ENCODE data around the gene MEAF6. TPM values are rescaled to one million over a fixed set of nuclear protein-coding genes. Genes with fewer than 3 reads are reported as not detected.

Gene MEAF6
- total RNA-seq, 1 experiment from 2014 or later: 51.6 TPM

DNA sequence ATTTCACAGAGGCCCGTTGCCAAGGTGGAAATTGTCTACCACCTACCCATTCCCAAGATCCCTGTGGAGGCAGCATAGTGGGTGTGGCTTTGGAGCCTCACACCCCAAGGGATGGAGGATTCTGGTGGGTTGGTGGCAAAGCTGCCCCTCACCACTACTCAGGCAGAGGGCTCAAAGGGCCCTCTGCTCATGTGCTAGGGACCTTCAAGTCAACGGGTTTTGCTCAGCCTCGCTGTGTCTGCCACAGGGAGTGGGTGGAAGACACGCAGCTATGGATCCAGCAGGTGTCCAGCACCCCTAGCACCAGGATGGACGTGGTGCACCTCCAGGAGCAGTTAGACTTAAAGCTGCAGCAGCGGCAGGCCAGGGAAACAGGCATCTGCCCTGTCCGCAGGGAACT is 44.5 kb upstream of the MEAF6 start:
- Histone ChIP-seq H3K27ac (ENCODE audit: insufficient read length, low read depth, low read length) (no peak overlapping the region), H2BK5ac (ENCODE audit: insufficient read length, low read length) (no peak overlapping the region), H4K91ac (ENCODE audit: insufficient read length, low read depth, low read length) (no peak overlapping the region), H3K79me2 (ENCODE audit: insufficient read depth, low read length) (no peaks in the 10 kb centered on the region), H2AFZ (ENCODE audit: low read length) (no peak overlapping the region), H3K23me2 (ENCODE audit: insufficient read length, low read depth, low read length, poor library complexity, severe bottlenecking) (peaks cover 5% of the 10 kb centered on the region), H3K4me2 (ENCODE audit: insufficient read depth, insufficient read length, low read length) (no peak overlapping the region), H3K9ac (ENCODE audit: extremely low read depth, insufficient read length, low read length) (no peak overlapping the region), H2BK120ac (ENCODE audit: low read depth, low read length, poor library complexity, severe bottlenecking) (no peak overlapping the region), H3K56ac (ENCODE audit: insufficient read length, low read depth, low read length) (no peak overlapping the region), H2AK5ac (ENCODE audit: insufficient read length, low read length) (no peak overlapping the region), H2BK20ac (ENCODE audit: low read depth, low read length, poor library complexity, severe bottlenecking) (no peak overlapping the region), H3K23ac (ENCODE audit: insufficient read length, low read depth, low read length) (no peak overlapping the region), H3K79me1 (ENCODE audit: insufficient read depth, low read depth, low read length, poor library complexity, severe bottlenecking) (no peaks in the 10 kb centered on the region), H3K4me1 (ENCODE audit: insufficient read depth, low read length) (no peaks in the 10 kb centered on the region), H3T11ph (ENCODE audit: low read length) (no peak overlapping the region), H3K27me3 (ENCODE audit: insufficient read depth, low read length) (no peaks in the 10 kb centered on the region), H4K5ac (ENCODE audit: insufficient read length, low read depth, low read length) (no peak overlapping the region), H2BK12ac (ENCODE audit: insufficient read length, low read depth, low read length) (no peak overlapping the region), H3K18ac (ENCODE audit: insufficient read length, low read depth, low read length) (no peak overlapping the region), H3K9me3 (ENCODE audit: control insufficient read depth, low read depth, low read length) (no peaks in the 10 kb centered on the region), H4K20me1 (ENCODE audit: control insufficient read depth, insufficient read depth, insufficient read length) (no peaks in the 10 kb centered on the region), H3K14ac (ENCODE audit: insufficient read depth, low read length) (no peak overlapping the region), H4K8ac (replicated peaks; ENCODE audit: insufficient read length, low read depth, low read length) (no peak overlapping the region), H2BK15ac (ENCODE audit: low read depth, low read length) (no peak overlapping the region), H3K4ac (ENCODE audit: low read depth, low read length) (no peak overlapping the region)
- Mint-ChIP-seq H3K4me3 (no peak overlapping the region), H3K36me3 (ENCODE audit: insufficient read depth in 1 of 3, low read depth in 3 of 3) (peaks cover 4 to 11% (median 4%) of the 10 kb centered on the region in 3 experiments; a peak in 5 of 7 replicates), H3K27me3 (ENCODE audit: low read depth) (peaks cover 3% of the 10 kb centered on the region), H3K4me1 (peaks cover 17 to 20% of the 10 kb centered on the region in 2 experiments), H3K27ac (no peak overlapping the region), H3K9me3 (peaks cover 5% of the 10 kb centered on the region in 2 experiments; a peak in 3 of 5 replicates)
- DNase-seq: no peak
- whole genome bisulfite sequencing (ENCODE audit: extremely low coverage, insufficient read length, low lambda C conversion rate): no CpG with 5 or more reads among the region's 7 CpGs
- TF ChIP-seq, protein P1, sequence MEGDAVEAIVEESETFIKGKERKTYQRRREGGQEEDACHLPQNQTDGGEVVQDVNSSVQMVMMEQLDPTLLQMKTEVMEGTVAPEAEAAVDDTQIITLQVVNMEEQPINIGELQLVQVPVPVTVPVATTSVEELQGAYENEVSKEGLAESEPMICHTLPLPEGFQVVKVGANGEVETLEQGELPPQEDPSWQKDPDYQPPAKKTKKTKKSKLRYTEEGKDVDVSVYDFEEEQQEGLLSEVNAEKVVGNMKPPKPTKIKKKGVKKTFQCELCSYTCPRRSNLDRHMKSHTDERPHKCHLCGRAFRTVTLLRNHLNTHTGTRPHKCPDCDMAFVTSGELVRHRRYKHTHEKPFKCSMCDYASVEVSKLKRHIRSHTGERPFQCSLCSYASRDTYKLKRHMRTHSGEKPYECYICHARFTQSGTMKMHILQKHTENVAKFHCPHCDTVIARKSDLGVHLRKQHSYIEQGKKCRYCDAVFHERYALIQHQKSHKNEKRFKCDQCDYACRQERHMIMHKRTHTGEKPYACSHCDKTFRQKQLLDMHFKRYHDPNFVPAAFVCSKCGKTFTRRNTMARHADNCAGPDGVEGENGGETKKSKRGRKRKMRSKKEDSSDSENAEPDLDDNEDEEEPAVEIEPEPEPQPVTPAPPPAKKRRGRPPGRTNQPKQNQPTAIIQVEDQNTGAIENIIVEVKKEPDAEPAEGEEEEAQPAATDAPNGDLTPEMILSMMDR (conservative IDR thresholded peaks at IDR 0.05): no peak
